Bone marrow (tissue), 2 donors: ENCODE results near the gene ELOVL7.
"Not testable (repeated sequence)": the region's sequence is repeated elsewhere in the genome, so short reads cannot be mapped to it uniquely, and the experiment has no call there.

Source experiments
- DNase-seq, 2 donors: peaks; one replicate each; lab custom pipeline; 2025; lab: John Stamatoyannopoulos, UW

ELOVL7 gene

DNA sequence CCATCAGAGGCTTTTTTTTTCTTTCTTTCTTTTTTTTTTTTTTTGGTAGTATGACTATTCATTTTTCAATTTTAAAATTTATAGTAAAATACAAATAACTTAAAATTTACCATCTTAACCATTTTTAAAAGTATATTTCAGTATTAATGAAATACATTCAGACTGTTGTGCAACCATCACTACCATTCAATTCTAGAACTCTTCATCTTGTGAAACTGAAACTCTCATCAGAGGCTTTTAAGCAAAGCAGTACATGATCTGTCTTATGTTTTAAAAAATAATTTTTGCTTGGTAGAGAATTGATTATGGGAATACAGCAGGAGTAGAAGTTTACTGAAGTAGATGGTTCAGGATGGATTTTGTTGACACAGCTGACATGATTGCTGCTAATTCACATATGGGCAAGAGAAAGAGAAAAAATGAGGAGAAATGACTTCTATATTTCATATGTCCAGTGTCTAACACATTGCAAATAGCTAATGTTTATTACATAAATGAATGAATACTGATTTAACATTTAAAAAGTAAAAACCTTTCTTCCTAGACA is 13.4 kb downstream of the ELOVL7 start:
- no peak for DNase-seq

DNA sequence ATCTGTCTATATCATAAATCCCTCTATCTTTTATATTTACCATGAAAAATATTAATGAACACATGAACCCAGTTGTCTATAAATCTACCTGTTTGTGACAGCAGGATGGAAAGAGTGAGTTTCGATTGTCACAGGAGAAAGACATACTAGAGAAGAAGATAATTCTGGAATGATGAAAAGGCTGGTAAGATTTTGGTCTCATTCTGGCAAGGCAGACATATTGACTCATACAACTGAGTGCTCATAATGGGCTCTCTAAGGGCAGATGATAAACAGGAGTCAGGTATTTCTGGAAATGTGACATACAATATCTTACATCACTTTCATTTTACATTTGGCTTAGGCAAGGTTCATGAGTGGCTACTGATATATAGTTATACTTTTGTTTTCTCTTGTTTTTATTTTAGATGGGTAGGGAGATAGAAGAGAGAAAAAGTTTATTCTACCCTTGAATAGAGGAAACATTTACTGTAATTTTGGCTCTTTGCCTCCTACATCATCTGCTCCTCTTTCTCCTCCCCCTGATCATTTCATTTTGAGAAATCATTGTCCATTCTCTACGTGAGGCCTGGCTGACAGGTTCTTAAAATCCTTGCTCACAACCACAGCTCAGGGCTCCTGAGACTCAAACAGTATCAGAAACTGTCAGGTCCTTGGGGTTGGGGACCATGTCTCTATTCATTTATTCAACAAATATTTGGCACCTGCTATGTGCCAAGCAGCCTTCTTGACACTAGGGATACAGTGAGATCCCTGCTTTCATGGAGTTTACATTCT is 14.4 kb downstream of the ELOVL7 start:
- no peak for DNase-seq

DNA sequence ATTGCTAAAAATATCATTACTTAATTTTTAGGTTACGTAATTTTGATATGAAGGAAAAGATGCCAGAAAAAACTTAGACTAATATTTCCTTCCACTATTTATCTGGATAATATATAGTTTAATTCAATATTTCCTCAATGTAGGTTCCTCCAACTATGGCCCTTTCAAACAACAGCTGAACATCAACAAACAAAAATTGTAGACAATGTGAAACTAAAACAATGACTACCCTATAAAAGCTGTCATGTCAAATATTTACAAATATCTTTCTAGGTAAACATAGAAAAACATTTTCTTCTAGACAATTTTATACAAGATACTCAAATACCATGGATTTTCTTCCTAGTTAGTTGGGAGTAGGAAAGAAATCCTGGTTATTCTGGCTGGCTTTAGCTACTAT is 16.9 kb downstream of the ELOVL7 start:
- no peak for DNase-seq

DNA sequence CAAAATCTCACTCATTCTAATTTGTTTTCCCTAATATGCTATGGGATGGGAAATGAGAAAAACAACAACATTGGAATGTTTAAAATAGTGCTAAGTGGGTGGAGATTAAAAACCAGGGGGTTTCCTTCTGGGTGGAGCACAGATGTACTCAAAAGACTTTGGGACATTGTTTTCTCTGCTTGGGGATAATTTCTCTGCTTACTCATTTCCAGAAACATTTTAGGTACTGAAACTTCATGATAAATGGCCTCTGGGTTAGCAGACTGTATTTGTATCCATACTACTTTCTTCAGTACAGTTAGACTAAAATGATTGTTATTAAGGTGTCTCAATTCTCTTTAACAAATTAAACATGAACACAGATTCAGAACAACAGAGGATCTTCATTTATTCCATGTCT is 17.4 kb downstream of the ELOVL7 start:
- DNase-seq = no peak

DNA sequence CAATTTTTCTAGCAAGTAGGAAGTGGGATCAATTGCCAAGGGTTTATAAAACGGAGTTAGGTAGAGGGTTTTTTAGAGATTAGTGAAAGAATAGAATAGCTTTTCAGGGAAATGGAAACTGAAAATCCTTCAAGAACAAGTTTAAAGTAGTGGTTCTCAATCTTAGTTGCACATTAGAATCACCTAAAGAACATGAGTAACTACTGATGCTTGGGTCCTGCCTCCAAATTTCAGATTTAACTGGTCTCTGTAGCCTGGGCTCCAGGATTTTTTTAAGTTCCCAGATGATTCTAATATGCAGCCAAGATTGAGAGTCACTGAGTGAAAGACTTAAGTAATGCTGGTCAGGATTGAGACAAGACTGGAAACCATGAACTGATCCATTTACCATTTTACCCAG is 20.5 kb downstream of the ELOVL7 start:
- DNase-seq = no peak

DNA sequence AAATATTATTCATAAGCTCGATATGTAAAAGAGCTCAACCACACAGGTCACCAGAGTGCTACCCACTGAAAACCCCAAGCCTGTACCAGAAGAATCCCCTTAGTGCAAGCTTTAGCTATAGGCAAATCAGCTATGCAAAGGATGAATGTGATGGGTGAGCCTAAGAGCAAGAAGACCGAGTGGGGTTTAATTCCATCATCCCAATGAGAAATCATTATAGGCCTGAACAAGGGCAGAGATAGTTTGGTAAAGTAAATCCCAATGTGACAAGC is 21.8 kb downstream of the ELOVL7 start:
- DNase-seq = no peak

DNA sequence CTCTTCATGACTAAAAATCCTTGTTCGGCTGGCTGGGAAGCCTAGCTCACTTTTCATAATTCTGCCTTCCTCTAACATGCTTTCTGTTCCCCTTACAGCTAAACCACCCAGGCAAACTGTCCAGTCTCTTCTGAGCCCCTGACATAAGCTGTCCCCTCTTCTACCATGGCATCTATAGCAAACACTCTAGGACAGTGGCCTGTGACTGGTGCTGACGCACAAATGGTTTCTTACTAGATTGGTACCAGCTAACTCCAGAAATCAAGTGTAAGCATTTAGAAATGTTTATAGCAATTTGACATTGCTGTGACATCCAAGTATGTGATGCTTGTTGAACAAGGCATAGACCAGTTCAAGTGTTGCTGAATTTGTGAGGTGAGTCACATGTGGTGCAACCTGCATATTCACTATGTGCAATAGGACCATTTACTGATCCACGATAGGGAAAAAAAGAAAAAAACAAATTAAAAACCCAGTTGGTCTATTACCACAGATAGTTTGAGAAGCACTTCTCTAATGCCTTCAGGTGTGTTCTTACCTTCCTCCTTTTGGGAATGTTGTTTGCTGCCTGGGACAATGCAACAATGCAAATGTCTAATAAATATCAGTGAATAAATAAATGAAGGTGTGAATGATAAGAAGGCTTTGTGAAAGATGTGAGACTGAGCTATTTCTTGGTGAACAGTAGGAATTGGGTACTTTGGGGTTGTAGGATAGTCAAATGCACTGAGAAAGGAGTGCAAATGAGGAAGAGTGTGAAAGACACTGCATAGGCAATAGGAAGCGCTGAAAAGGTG is 22.4 kb downstream of the ELOVL7 start:
- DNase-seq = no peak

DNA sequence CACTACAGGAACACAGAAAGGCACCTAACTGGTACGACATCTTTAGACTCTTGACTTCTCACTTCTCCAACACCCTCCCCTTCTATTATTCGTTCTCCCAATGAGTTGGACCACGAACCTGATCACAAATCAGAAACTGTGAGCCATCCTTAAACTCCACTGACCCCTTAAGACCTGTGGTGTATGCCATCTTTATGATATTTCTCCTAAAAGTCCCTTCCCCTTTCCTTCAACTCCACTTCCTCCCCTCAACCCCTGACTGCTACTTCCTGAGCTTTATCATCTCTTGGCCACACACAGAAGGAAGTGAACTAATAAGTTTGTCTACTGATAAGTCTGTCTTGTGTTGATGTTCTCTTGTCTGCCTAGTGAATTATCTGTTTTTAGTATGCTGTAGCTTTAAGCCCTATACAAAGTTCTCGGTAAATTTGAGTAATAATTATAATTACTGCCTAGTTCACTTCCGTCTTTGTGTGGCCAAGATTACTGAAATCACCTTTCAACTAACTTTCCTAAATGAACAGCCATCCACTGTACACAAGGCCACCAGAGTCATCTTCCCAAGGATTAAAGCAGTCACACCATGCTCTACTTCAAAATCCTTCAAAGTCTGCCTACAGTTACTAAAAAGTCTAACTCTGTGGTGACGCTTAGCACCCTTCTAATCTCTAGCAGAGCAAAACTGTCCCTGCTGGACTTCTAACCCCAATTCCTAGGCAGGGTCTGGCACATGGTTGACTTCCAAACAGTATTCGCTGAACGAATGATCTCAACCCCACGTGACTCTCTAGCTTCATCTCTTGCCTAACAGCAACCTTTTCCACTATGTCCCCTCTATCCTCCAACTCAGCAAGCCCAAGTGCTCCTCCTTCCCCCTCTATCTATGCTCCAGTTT is 23.2 kb downstream of the ELOVL7 start:
- DNase-seq = peak in 1 of 2 donors; percentile 42

DNA sequence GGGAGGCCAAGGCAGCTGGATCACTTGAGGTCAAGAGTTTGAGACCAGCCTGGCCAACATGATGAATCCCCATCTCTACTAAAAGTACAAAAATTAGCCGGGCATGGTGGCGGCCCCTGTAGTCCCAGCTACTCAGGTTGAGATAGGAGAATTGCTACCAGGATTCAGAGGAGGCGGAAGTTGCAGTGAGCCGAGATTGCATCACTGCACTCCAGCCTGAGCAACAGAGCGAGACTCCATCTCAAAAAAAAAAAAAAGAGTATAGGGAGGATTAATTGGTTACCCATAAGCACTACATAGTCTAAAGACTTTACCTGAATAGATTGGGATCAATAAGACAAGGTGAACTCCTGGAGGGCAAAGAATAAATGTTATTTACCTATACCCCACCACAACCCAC is 27.9 kb downstream of the ELOVL7 start:
- DNase-seq = not testable (repeated sequence)

DNA sequence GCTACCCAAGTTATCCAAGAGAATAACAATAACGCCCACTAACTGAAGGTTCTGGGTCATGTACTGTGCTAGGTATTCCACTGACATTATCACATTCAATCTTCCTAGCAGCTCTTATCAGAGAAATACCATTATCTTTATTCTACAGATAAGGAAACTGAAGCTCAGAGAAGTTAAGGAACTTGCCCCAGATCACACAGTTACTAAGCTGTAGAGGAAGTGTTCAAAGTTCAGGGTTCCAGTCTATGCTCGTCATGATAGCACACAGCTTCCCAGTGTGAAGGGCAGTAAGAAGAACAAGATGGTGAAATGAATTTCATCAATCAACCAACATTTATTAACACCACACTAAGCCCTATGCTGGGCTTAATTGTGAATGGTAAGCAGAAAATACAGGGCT is 29.6 kb downstream of the ELOVL7 start:
- no peak for DNase-seq

DNA sequence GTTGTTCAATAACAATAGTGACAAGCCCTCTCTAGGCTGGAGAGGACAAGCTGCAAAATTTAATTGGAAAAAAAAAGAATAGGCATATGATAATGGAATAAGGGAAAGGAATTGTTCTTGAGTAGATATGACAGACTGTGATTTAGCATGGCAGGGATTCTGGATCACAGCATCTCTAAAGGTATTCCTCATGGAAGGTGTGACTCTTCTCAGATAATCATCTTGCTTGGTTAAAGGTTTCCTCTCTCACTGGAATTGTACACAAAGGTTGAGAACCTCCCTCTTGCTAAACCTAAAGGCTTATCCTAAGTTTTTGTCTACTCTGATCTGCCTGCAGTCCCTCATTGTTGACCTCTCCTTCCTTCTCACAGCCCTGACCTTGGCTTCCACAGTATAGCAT is 31.6 kb downstream of the ELOVL7 start:
- DNase-seq = no peak

DNA sequence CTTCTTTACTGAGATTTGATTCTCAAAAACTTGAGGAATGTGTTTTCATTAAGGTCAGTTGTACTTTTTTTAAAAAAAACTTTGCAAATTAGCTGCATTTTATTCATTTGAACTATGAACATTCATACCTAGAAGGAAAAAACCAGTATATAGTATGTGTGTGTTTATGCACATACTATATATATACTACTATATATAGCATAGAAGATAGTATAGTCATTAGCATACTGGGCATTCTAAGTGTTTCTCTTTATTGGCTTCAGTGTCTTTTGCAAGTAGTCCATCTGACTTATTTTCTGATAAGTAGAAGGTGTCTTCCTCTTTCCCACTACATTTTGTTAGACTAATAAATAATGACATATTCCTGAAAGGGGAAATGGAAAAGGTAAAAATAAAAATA is 33.0 kb downstream of the ELOVL7 start:
- DNase-seq = no peak

DNA sequence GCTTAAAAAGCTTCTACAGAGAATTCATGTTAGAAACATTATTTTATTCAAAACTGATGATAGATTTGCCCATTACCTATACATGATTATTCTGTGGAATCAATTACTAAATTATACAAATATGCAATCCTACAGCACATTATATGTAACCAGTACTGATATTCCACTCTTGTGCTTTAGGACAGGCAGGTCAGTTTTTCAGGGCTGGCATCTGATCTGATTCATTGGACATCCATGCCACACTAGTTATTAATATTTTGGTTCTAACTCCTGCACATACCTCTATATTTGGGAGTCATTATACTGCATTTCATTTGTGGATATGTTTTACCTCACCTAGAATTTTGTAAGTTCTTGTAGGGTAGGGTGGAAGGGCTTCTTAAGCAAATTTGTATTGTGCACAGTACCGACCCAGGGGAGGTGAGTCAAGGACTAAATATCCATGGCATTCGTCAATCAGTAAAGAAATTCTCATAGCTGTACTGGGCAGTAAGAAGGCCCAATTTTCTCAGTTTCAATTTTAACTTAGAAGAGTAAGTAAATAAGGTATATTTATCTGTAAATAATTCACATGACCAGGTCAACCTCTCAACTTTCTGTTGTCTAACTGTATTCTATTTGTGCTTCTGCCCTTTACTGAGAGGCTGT is 33.5 kb downstream of the ELOVL7 start:
- DNase-seq = no peak

DNA sequence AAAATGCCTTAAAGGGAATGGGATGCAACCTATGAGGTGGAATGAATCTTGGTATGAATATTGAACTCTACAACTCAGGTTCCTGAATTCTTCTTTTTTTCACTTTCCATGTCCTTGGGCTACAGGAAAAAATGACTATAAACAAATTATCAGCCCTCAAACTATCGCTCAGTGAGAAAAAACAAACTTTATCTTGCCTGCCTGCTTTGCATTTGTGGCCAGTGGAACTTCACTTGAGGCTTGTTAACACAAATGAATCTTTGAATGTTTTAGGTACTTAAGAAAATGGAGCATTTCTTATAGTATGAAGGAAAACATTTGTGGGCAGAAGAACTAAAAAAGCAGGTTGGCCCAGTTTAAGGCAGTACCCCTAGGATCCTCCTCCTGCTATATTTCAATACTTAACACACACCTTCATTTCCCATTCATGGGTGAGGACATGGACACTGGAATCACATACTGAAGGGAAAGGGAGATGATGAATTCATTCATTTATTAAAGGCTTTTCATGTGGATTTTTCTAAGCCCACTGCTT is 34.1 kb downstream of the ELOVL7 start:
- DNase-seq = no peak

DNA sequence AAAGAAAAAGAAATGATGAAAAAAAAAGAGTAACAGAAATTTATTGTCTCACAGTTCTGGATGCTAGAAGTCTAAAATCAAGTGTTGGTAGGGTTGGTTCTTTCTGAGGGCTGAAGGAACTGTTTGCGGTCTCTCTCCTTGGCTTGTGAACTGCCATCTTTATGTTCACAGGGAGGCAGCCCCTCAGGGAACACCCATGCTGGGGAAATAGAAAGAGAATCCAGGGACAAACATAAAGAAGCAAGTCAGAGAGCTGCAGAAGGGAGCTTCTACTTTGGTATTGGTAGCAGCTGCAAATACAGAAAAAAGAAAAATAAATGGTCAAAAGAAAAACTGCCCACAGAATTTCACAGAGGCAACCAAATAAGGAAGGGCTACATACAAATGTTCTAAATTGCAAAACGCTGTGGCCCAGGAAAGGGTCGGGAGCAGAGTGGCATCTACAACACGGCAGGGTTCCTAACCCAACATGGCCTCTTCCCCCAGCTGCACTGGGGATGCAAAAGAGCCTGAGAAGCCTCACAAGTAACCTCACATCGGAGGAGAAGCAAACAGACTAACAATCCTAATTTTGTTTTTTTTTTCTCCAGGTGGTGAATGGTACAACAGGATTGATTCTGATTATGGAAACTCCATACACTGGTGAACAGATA is 37.4 kb downstream of the ELOVL7 start:
- DNase-seq = no peak

DNA sequence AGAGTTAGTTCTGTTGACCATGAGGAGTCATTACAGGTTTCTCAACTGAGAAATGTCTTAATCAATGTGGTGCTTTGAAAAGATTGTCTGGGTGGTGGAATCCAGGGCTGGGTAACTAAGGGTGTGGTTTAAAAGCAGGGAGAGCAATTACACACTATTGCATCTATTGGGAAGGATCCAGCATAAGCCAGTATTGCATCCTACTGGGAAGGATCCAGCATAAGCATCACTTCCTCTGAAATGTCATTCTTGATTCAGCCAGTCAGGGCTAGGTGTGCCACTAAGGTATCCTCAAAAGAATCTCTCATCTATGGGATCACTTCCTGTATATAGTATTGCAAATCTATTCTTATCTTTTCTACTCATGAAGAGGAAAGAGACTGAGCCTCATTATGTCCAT is 38.6 kb downstream of the ELOVL7 start:
- DNase-seq = no peak

DNA sequence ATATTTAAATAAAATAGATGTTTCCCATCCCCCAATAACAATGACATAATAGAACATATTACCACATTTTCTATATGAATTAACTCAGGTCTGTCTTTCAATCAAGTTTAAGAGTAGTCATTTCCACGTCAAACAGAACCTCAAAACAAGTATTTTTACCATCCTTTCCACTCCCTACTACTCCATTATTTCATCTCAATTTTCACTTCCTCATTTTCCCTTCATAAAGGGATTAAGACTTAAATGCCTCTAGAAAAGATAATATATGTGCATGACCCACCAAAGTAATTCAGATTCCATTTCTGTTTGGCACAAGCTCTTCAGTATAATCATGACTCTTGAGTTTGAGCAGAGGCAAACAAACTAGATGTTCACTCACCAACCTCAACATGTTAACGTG is 40.4 kb downstream of the ELOVL7 start:
- no peak for DNase-seq

DNA sequence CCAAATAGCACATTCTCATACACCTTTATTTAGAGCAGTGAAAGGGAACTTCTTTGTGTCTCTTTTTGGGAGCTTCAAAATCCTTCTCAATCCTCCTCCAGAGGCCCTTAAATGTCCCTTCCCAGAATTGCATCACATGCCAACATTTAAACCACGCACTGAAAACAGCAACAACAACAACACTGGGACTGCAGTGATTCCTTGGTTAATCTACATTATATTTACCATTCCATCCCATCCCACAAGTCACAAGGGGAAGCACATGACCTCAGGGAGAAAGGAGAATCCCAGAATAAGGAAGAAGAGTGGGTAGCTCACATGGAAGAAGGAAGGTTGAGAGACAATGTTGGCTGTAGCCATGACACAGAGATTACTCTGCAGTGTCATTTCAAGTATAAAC is 41.1 kb downstream of the ELOVL7 start:
- no peak for DNase-seq

DNA sequence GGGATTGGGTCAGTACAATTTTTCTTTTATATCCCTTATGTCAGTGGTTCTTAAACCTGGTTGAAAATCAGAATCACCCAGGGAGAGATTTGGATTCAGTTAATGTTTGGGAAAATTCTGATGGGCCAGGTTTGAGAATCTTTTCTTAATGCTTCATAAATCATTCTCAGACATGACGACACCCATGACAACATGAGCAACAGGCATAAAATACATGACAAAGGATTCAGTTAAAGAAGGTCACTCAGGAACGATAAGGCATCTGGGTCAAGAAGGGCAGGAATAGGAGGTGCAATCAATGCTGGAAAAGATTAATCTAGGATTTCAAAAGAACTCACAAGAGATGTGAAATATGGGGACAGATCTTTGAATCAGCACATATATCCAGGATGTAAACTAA is 41.8 kb downstream of the ELOVL7 start:
- DNase-seq = no peak

DNA sequence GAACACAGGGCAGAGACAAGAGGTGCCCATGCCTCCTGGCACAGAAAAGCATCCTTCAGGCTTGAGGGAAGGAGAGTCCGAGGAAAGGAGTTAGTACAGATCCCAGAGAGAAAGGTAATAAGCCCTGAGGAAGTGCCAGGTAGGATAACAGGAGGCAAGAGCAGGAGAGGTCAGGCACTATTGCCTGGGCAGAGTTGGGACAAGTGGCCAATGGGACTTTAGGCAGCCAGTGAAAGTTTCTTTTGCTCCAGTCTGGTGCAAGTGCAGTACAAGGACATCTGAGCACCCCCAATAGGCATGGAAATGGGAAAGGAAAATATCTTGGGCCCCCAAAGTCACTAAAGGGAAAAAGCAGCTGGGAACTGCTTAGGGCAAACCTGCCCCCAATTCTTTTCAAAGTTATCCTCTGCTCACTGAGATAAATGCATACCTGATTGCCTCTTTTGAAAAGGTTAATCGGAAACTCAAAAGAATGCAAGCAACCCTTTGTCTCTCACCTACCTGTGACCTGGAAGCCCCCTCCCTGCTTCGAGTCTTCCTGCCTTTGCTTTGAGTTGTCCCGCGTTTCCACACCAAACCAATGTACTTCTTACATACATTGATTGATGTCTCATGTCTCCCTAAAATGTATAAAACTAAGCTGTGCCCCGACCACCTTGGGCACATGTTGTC is 46.5 kb downstream of the ELOVL7 start:
- no peak for DNase-seq
